SIG-M5 treated with dmso at 0.1 percent for 504 hours (cell line): Measurements from ENCODE around the gene WNT9B.
"Not testable (repeated sequence)": the region's sequence is repeated elsewhere in the genome, so short reads cannot be mapped to it uniquely, and the experiment has no call there.

ENCODE experiments used
- DNase-seq: peaks from one replicate; lab custom pipeline; 2025; ENCODE audit not compliant: unreplicated experiment; lab: John Stamatoyannopoulos, UW

Gene WNT9B

GRCh38 chr17:46903762-46904672 is 52.6 kb downstream of the WNT9B start:
- DNase-seq = no peak

- no peak for DNase-seq
Measured at GRCh38 chr17:46908068-46908737, 56.8 kb downstream of the WNT9B start.

GRCh38 chr17:46910179-46910927 is 59.0 kb downstream of the WNT9B start:
- DNase-seq = no peak

- no peak for DNase-seq
Measured at GRCh38 chr17:46911311-46911710, 59.9 kb downstream of the WNT9B start.

GRCh38 chr17:46915596-46915995 is 64.2 kb downstream of the WNT9B start:
- no peak for DNase-seq

GRCh38 chr17:46916211-46916610 is 64.8 kb downstream of the WNT9B start:
- no peak for DNase-seq

GRCh38 chr17:46916623-46917022 is 65.2 kb downstream of the WNT9B start:
- no peak for DNase-seq

GRCh38 chr17:46917041-46917440 is 65.7 kb downstream of the WNT9B start:
- no peak for DNase-seq

- DNase-seq = peak; percentile 18
Measured at GRCh38 chr17:46917516-46917915, 66.1 kb downstream of the WNT9B start.

GRCh38 chr17:46921962-46922361 is 70.6 kb downstream of the WNT9B start:
- DNase-seq = not testable (repeated sequence)

GRCh38 chr17:46922487-46922803 is 71.1 kb downstream of the WNT9B start:
- no peak for DNase-seq

- peak; percentile 99 for DNase-seq
Measured at GRCh38 chr17:46922804-46923635, 71.6 kb downstream of the WNT9B start, which contains the start of gene GOSR2. Gene GOSR2 (plus strand): TSS chr17:46923160. CDS start chr17:46923193, 33 bp downstream.

- peak; percentile 53 for DNase-seq
Measured at GRCh38 chr17:46925185-46925868, 73.9 kb downstream of the WNT9B start.

GRCh38 chr17:46928467-46929261 is 77.3 kb downstream of the WNT9B start:
- DNase-seq = no peak

GRCh38 chr17:46929413-46929812 is 78.0 kb downstream of the WNT9B start:
- no peak for DNase-seq

- no peak for DNase-seq
Measured at GRCh38 chr17:46930051-46930450, 78.7 kb downstream of the WNT9B start.

- no peak for DNase-seq
Measured at GRCh38 chr17:46931596-46931995, 80.2 kb downstream of the WNT9B start.

- no peak for DNase-seq
Measured at GRCh38 chr17:46935658-46936266, 84.4 kb downstream of the WNT9B start.
